Measurements from ENCODE around the gene CROCC2. TPM values are rescaled to one million over a fixed set of nuclear protein-coding genes. Genes with fewer than 3 reads are reported as not detected.

Gene CROCC2
- total RNA-seq, 1 experiment from 2014 or later: not detected

DNA sequence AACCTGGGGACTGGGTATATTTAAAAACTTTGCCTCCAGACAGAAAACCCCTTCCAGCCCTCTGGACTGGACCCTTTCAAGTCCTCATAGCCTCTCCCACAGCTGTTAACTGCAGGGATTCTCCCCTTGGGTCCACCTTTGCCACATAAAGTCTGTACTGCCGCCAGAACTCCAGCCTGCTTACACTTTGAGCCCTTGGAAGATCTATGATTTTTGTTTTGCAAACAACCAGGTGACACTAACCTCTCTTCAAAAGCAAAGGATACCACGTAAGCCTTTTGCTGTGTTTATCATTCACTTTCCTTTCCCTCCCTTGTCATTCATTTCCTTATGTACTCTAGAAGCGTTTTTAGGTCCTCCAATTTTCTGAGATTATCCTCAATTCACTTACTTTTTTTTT is 41.7 kb upstream of the CROCC2 start:
- Histone ChIP-seq H3K9ac (ENCODE audit: low read length) (no peak overlapping the region), H2AFZ (ENCODE audit: low read depth, low read length, poor library complexity, severe bottlenecking) (no peak overlapping the region), H3K27ac (ENCODE audit: low read depth, low read length) (no peak overlapping the region), H3K4me3 (replicated peaks in 1 of 2; ENCODE audit: low read depth in 1 of 2, low read length in 2 of 2) (no peak overlapping the region), H3K4me2 (ENCODE audit: low read length) (no peak overlapping the region), H3K79me2 (ENCODE audit: insufficient read depth, low read length) (no peaks in the 10 kb centered on the region), H4K20me1 (ENCODE audit: insufficient read depth) (no peaks in the 10 kb centered on the region), H3K9me3 (ENCODE audit: control insufficient read depth in 1 of 2, insufficient read depth in 1 of 2, low read depth in 1 of 2, low read length in 2 of 2) (no peaks in the 10 kb centered on the region), H3K36me3 (ENCODE audit: control insufficient read depth in 1 of 2, insufficient read depth in 2 of 2, low read length in 2 of 2) (no peaks in the 10 kb centered on the region), H3K27me3 (ENCODE audit: insufficient read depth, low read length) (peaks cover 9% of the 10 kb centered on the region; the same call in 1 of the 2 replicates), H3K4me1 (ENCODE audit: control insufficient read depth in 1 of 2, insufficient read depth in 2 of 2, low read length in 2 of 2) (no peaks in the 10 kb centered on the region), H3K9me2 (ENCODE audit: insufficient read depth) (no peaks in the 10 kb centered on the region)
- POLR2A ChIA-PET: no interaction called here
- RAD21 ChIA-PET (ENCODE audit: low non-redundant PET in 1 of 2, low total read pairs in 2 of 2, uncharacterized antibody in 2 of 2, unreplicated experiment in 2 of 2): no interaction called here
- ATAC-seq (no peak), DNase-seq (ENCODE audit: low read depth, low spot score) (no peak)
- TF ChIP-seq POLR2A (IDR thresholded peaks at IDR 0.05; ENCODE audit: borderline replicate concordance, extremely low read depth, insufficient read depth, insufficient read length) (no peak), TCF7L2 (IDR thresholded peaks at IDR 0.05; ENCODE audit: borderline replicate concordance, extremely low read depth, insufficient read depth, insufficient read length) (no peak), YY1 (IDR thresholded peaks at IDR 0.05; ENCODE audit: extremely low read depth, insufficient replicate concordance, low read depth, low read length) (no peak), ZNF274 (IDR thresholded peaks at IDR 0.05; ENCODE audit: low read depth, low read length) (no peak), EZH2phosphoT487 (IDR thresholded peaks at IDR 0.05; ENCODE audit: borderline replicate concordance) (no peak), JUND (IDR thresholded peaks at IDR 0.05) (no peak), ELF1 (IDR thresholded peaks at IDR 0.05; ENCODE audit: borderline replicate concordance, low read depth) (no peak), CBX3 (IDR thresholded peaks at IDR 0.05; ENCODE audit: low read depth) (no peak), EZH2 (IDR thresholded peaks at IDR 0.05) (no peak), ZFX (IDR thresholded peaks at IDR 0.05) (no peak), RAD21 (IDR thresholded peaks at IDR 0.05; ENCODE audit: low read depth) (no peak), SRF (IDR thresholded peaks at IDR 0.05; ENCODE audit: low read depth) (no peak), SIN3A (IDR thresholded peaks at IDR 0.05; ENCODE audit: low read depth) (no peak), FOSL1 (IDR thresholded peaks at IDR 0.05; ENCODE audit: low read depth) (no peak), SP1 (IDR thresholded peaks at IDR 0.05; ENCODE audit: low read depth) (no peak)
- TF ChIP-seq, protein P1, sequence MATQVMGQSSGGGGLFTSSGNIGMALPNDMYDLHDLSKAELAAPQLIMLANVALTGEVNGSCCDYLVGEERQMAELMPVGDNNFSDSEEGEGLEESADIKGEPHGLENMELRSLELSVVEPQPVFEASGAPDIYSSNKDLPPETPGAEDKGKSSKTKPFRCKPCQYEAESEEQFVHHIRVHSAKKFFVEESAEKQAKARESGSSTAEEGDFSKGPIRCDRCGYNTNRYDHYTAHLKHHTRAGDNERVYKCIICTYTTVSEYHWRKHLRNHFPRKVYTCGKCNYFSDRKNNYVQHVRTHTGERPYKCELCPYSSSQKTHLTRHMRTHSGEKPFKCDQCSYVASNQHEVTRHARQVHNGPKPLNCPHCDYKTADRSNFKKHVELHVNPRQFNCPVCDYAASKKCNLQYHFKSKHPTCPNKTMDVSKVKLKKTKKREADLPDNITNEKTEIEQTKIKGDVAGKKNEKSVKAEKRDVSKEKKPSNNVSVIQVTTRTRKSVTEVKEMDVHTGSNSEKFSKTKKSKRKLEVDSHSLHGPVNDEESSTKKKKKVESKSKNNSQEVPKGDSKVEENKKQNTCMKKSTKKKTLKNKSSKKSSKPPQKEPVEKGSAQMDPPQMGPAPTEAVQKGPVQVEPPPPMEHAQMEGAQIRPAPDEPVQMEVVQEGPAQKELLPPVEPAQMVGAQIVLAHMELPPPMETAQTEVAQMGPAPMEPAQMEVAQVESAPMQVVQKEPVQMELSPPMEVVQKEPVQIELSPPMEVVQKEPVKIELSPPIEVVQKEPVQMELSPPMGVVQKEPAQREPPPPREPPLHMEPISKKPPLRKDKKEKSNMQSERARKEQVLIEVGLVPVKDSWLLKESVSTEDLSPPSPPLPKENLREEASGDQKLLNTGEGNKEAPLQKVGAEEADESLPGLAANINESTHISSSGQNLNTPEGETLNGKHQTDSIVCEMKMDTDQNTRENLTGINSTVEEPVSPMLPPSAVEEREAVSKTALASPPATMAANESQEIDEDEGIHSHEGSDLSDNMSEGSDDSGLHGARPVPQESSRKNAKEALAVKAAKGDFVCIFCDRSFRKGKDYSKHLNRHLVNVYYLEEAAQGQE (IDR thresholded peaks at IDR 0.05; ENCODE audit: low read depth): no peak
- TF ChIP-seq, protein P2, sequence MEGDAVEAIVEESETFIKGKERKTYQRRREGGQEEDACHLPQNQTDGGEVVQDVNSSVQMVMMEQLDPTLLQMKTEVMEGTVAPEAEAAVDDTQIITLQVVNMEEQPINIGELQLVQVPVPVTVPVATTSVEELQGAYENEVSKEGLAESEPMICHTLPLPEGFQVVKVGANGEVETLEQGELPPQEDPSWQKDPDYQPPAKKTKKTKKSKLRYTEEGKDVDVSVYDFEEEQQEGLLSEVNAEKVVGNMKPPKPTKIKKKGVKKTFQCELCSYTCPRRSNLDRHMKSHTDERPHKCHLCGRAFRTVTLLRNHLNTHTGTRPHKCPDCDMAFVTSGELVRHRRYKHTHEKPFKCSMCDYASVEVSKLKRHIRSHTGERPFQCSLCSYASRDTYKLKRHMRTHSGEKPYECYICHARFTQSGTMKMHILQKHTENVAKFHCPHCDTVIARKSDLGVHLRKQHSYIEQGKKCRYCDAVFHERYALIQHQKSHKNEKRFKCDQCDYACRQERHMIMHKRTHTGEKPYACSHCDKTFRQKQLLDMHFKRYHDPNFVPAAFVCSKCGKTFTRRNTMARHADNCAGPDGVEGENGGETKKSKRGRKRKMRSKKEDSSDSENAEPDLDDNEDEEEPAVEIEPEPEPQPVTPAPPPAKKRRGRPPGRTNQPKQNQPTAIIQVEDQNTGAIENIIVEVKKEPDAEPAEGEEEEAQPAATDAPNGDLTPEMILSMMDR (IDR thresholded peaks at IDR 0.05 in 2 of 3, conservative IDR thresholded peaks at IDR 0.05 in 1 of 3; ENCODE audit: borderline replicate concordance in 1 of 3, insufficient read depth in 1 of 3, low read depth in 2 of 3, low read length in 2 of 3): no peak
- TF ChIP-seq, protein P3, sequence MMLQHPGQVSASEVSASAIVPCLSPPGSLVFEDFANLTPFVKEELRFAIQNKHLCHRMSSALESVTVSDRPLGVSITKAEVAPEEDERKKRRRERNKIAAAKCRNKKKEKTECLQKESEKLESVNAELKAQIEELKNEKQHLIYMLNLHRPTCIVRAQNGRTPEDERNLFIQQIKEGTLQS (IDR thresholded peaks at IDR 0.05): no peak
- TF ChIP-seq, protein P4, sequence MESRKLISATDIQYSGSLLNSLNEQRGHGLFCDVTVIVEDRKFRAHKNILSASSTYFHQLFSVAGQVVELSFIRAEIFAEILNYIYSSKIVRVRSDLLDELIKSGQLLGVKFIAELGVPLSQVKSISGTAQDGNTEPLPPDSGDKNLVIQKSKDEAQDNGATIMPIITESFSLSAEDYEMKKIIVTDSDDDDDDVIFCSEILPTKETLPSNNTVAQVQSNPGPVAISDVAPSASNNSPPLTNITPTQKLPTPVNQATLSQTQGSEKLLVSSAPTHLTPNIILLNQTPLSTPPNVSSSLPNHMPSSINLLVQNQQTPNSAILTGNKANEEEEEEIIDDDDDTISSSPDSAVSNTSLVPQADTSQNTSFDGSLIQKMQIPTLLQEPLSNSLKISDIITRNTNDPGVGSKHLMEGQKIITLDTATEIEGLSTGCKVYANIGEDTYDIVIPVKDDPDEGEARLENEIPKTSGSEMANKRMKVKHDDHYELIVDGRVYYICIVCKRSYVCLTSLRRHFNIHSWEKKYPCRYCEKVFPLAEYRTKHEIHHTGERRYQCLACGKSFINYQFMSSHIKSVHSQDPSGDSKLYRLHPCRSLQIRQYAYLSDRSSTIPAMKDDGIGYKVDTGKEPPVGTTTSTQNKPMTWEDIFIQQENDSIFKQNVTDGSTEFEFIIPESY (IDR thresholded peaks at IDR 0.05; ENCODE audit: extremely low read depth, insufficient replicate concordance, low read length): no peak
- BruUV-seq (replicated peaks): no TSS peak
- intact Hi-C loops (cut with micrococcal nuclease): no loop called here
- CTCF ChIA-PET: interaction anchor here (1.0 kb wide), 1 partner anchor 24 kb away, joined by 3 read pairs; no protein-coding TSS in a partner anchor
